ENCODE measurements around the gene STX8.

The STX8 gene

DNA sequence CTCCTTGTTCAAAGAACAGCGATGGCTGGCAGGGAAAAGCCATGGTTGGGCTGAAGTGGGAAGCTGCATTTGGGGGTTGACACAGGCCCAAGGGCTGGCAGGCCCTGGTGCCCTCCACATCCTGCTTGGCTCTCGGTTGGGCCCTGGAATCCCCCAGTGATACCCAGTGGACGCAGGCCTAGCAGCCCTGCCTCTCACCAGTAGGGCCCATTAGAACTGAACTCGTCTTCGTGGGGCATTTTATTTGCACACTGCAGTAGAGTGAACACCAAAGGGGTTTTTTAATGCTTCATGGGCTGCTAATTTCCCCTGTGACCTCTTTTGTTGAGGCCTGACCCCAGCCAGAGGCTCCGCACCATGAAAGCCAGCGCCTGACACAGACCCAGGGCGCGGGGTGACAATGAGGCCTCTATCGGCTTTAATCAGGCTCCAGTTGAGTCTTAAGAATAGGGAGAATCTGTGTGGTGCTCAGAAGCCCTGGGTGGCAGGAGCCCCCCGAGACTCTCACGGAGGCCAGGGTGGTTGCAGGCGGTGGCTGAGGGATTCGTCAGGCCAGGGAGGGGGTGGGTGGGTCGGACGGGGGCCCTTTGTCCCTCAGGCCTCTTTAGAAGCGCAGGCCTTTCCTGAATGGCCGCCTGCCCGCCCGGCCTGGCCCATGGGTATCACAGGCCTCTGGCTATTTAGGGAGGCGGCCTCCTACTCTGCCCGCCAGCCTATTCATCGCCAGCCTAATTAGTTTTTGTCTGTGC lies 355.0 kb downstream of the STX8 start:
- no peak for DNase-seq

DNA sequence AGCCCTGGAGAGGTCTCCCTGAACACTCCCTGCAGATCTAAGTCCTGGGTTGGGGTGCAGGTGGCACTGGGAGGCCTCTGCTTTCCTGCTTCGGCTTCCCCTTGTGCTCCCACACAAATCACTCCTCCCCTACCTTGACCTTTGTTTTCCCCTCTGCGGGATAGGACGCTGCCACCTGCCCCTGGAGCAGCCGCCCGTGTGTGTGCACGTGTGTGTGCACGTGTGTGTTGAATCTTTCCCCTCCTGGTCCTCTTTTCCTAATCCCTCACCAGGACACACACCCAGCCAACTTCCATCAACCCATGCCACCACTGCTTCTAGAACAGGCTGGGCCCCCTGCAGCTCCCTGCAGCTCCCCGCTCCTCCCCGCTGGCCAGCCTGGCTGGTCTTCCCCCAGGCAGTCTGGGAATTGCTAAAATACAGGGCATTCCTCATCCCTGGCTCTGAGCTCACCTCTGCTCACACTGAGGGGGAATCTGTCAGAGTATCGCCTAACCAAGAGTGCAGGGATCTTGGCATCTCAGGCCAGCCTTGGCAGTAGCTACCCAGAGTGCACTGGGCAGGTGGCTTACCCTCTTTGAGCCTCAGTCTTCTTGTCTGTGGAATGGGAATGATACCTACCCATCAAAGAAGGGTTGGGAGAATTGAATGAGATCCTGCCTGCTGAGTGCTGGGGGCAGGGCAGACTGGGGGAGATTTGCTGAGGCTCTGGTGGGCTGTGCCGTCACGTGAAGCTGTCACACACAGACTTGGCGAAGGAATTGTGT lies 355.8 kb downstream of the STX8 start:
- DNase-seq: no peak

GRCh38 chr17:9218911-9219310 lies 356.7 kb downstream of the STX8 start:
- no peak for DNase-seq

DNA sequence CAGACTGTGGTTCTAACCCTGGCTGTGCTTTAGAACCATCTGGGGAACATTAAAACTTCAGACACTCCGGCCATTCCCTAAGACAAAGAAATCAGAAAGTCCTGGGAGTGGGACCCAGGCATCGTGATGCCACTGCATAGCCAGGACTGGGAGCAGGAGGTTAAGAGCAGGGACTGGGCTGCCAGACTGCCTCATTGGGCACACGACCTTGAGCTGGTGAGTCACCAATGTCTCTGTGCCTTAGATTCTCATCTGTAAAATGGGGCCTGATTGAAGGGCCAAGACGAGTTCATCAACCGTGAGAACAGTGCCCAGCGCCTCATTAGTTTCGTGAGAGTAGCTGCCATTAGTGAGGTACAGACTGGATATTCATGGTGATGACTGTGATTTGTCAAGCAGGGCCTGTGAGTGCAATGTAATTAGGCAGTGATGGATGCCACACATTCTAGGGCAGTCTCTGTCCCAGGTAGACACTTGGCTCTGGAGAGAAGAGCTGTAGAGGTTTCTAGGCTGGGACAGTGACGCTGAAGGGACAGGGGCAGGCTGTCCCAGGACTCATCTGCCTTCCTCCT lies 357.5 kb downstream of the STX8 start:
- no peak for DNase-seq

GRCh38 chr17:9217151-9218056 lies 358.2 kb downstream of the STX8 start:
- no peak for DNase-seq

- no peak for DNase-seq
These were observed 360.2 kb downstream of the STX8 start for GRCh38 chr17:9215465-9215864.

GRCh38 chr17:9213303-9213640 lies 362.3 kb downstream of the STX8 start:
- DNase-seq: no peak

DNA sequence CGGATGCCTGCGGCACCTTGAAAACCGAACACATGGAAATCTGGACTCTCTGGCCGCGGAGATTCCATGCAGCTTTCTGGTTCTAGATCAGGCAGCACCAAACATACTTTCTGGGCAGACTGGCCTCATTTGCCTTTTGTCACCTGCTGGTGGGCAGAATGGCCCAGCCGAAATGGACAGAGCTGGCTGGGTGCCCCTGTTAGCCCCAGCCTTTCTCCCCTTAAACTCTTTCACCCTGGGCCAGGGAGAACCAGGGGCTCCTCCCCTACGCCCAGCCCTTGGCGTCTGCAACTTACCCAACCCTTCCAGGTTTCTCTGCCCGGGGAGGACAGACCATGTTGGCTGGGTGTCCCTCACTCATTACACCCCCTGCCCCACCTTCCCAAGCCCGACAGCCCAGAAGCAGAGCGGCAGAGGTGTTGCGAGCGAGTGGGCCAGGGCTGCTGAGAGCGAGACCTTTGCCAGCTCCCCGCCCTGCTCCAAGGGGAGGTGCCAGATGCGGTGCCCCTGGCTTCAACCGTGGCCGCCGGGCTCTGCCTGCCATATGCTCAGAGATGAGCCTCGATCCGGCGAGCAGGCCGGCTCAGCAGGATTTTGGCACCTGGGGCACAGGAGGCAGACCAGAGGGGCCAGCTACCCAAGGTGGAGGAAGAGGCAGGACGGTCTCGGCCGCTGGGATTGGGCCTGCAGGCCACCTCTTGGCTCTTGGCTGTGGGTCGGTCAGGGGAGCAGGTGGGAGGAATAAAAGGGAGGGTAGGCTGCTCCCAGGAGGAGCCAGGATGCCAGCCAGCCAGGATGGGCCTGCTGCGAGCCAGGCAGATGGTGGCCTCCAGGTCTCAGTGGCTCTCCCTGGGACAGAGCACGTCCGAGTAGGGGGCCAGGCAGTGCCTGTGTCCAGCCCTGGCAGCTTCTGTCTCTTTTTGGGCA lies 363.0 kb downstream of the STX8 start:
- no peak for DNase-seq

- DNase-seq: no peak
These were observed 364.4 kb downstream of the STX8 start for GRCh38 chr17:9211133-9211765.

DNA sequence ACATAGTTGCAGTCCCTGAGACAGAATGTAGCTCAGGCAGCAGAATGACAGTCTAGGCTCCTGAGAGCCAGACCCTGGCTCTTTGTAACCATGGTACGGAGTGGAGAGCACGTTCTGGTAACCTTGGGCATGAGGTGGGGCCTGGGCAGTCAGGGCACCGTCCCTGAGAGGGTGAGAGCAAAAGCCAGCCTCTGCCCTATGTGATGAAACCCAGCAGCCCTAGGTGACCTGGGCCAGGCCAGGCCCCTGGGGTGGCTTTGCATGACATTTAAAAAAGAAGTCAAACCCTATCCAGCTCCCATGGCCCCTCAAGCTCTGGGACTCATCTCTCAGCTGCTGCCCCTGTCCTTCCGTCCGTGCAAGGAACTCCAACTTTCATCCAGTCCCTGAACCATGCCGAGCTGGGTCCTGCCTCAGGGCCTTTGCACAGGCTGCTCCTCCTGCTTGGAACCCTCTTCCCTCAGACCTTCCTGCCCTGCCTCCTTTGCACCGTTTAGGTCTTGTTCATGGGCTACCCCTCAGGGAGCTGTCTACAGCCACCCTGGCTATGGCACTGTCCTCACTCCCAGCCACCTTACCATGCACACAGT lies 365.7 kb downstream of the STX8 start:
- DNase-seq: no peak

GRCh38 chr17:9209347-9209746 lies 366.3 kb downstream of the STX8 start:
- DNase-seq: no peak

- DNase-seq: no peak
These were observed 367.1 kb downstream of the STX8 start for GRCh38 chr17:9208381-9209105.

- no peak for DNase-seq
These were observed 368.8 kb downstream of the STX8 start for GRCh38 chr17:9206741-9207332.

DNA sequence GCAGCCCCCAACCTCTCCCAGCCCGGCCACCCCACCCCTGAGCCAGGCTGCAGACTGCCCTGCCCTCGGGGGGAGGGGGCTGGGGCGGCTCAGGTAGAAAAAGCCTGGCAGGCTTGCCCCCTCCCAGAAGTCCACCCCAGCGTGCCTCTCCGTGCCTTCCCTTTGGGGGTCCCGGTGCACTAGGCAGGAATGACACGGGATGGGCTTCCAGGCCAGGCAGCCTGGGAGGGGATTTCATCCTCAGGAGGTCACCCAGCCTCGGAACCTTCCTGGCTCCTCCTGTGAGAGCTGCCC lies 369.3 kb downstream of the STX8 start:
- DNase-seq: no peak

- DNase-seq: no peak
These were observed 369.9 kb downstream of the STX8 start for GRCh38 chr17:9205520-9206409.

GRCh38 chr17:9204637-9205329 lies 370.8 kb downstream of the STX8 start:
- DNase-seq: no peak

- no peak for DNase-seq
These were observed 371.7 kb downstream of the STX8 start for GRCh38 chr17:9203771-9204425.

- no peak for DNase-seq
These were observed 373.1 kb downstream of the STX8 start for GRCh38 chr17:9202532-9202931.
